ENCODE measurements around the gene FAM89A. TPM values are rescaled to one million over a fixed set of nuclear protein-coding genes. Genes with fewer than 3 reads are reported as not detected.
"Not testable (repeated sequence)": the region's sequence is repeated elsewhere in the genome, so short reads cannot be mapped to it uniquely, and the experiment has no call there.

The FAM89A gene
- total RNA-seq, 5 donors from 2014 or later (not counting 1 experiment from before 2014, with no cell fraction given) = 3.0 to 9.5 (median 7.6) TPM

DNA sequence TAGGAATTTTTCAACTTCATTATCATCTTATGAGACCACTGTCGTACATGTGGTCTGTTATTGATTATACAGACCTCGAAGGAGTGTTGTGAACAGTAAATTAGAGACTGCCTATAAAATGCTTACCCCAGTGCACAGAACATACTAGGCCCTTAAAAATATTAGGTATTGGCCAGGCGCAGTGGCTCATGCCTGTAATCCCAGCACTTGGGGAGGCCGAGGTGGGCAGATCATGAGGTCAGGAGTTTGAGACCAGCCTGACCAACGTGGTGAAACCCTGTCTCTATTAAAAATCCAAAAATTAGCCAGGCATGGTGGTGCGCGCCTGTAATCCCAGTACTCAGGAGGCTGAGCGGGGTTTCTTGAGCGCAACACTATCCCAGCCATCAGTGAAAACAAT is 10.9 kb upstream of the FAM89A start:
- Mint-ChIP-seq H3K4me1 (peaks cover 12 to 15% (median 15%) of the 10 kb centered on the region in 3 donors), H3K27me3 (peaks cover 20% of the 10 kb centered on the region in 2 donors)
- H3K4me3 ChIP-seq (ENCODE audit: control insufficient read depth in 1 of 2, extremely low read depth in 1 of 2, low read length in 1 of 2); H3K4me1 ChIP-seq (ENCODE audit: control insufficient read depth in 1 of 2, extremely low read depth in 1 of 2, insufficient read depth in 2 of 2, low read length in 2 of 2); CTCF ChIA-PET; ATAC-seq (replicated peaks in 1 of 4); H3K36me3 ChIP-seq (ENCODE audit: control insufficient read depth in 2 of 2, extremely low read depth in 1 of 2, insufficient read depth in 1 of 2, low read length in 1 of 2); H3K4me3 Mint-ChIP-seq; H3K27ac Mint-ChIP-seq; DNase-seq; H3K36me3 Mint-ChIP-seq; H3K9me3 Mint-ChIP-seq; H3K27ac ChIP-seq (ENCODE audit: low read length); POLR2A ChIA-PET; H3K27me3 ChIP-seq (replicated peaks in 1 of 2; ENCODE audit: control insufficient read depth in 2 of 2, extremely low read depth in 1 of 2, insufficient read depth in 2 of 2, low read length in 1 of 2); H3K9me3 ChIP-seq: not testable (repeated sequence)
- no CpG with 5 or more reads among the region's 9 CpGs for WGBS (ENCODE audit: insufficient coverage)

DNA sequence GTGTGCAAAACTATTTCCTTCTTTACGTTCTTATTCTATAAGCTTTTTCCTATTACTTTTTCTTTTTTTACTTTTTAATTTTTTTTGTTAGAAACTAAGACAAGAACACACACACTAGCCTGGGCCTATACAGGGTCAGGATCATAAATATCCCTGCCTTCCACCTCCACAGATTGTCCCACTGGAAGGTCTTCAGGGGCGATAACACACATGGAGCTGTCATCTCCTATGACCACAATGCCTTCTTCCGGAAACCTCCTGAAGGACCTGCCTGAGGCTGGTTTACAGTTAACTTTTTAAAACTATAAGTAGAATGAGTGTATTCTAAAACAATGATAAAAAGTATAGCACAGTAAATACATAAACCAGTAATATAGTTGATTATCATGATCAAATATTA is 10.3 kb upstream of the FAM89A start:
- ATAC-seq (replicated peaks in 1 of 4) (no peak), DNase-seq (no peak)
- Mint-ChIP-seq H3K36me3 (no peaks in the 10 kb centered on the region), H3K4me3 (no peak overlapping the region), H3K9me3 (no peaks in the 10 kb centered on the region), H3K27me3 (peaks cover 19 to 21% of the 10 kb centered on the region in 2 donors), H3K27ac (no peak overlapping the region), H3K4me1 (peaks cover 14 to 16% (median 15%) of the 10 kb centered on the region in 3 donors)
- POLR2A ChIA-PET = no interaction called here
- no peaks in the 10 kb centered on the region for H3K4me1 ChIP-seq (ENCODE audit: control insufficient read depth in 1 of 2, extremely low read depth in 1 of 2, insufficient read depth in 2 of 2, low read length in 2 of 2)
- CTCF ChIA-PET = interaction anchor here in 1 of 2 donors (0.6 kb wide), 1 partner anchor 8 kb away, joined by 3 read pairs; no protein-coding TSS in a partner anchor
- no peak overlapping the region for H3K27ac ChIP-seq (ENCODE audit: low read length)
- H3K9me3 ChIP-seq = no peaks in the 10 kb centered on the region
- WGBS (ENCODE audit: insufficient coverage) = no CpG with 5 or more reads among the region's 3 CpGs
- no peaks in the 10 kb centered on the region for H3K27me3 ChIP-seq (replicated peaks in 1 of 2; ENCODE audit: control insufficient read depth in 2 of 2, extremely low read depth in 1 of 2, insufficient read depth in 2 of 2, low read length in 1 of 2)
- H3K4me3 ChIP-seq (ENCODE audit: control insufficient read depth in 1 of 2, extremely low read depth in 1 of 2, low read length in 1 of 2) = no peak overlapping the region
- H3K36me3 ChIP-seq (ENCODE audit: control insufficient read depth in 2 of 2, extremely low read depth in 1 of 2, insufficient read depth in 1 of 2, low read length in 1 of 2) = no peaks in the 10 kb centered on the region

DNA sequence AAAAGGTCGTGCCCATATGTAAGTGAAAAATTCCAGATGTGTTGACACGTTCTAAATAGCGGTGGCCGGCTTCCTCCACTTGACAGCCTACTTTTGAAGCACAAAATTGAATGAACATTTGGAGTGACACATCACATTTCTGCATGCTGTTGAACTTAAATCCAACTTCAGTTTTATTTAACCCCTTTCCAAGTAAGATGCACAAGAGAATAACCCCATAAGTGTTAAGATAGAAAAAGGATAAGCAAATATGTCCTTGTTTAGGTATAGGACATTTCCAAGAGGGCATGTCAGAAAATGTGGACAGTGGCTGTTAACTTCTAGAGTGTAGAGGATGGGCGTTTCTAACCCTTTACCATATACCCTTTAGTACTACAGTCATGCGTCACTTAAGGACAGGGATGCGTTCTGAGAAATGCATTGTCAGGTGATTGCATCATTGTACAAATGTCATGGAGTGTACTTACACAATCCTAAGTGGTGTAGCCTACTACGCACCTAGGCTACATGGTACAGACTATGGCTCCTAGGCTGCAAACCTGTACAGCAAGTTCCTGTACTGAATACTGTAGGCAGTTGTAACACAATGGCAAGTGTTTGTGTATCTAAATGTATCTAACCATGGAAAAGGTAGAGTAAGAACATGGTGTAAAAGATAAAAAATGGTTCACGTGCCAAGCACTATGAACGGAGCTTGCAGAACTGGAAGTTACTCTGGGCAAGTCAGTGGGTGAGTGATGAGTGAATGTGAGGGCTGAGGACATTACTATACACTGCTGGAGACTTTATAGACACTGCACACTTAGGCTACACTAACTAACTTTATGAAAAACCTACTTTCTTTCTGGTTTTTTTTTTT is 9.3 kb upstream of the FAM89A start:
- no peaks in the 10 kb centered on the region for H3K36me3 Mint-ChIP-seq
- ATAC-seq (replicated peaks in 1 of 4) = no peak
- Histone ChIP-seq H3K4me3 (ENCODE audit: control insufficient read depth in 1 of 2, extremely low read depth in 1 of 2, low read length in 1 of 2) (no peak overlapping the region), H3K27me3 (replicated peaks in 1 of 2; ENCODE audit: control insufficient read depth in 2 of 2, extremely low read depth in 1 of 2, insufficient read depth in 2 of 2, low read length in 1 of 2) (no peaks in the 10 kb centered on the region), H3K4me1 (ENCODE audit: control insufficient read depth in 1 of 2, extremely low read depth in 1 of 2, insufficient read depth in 2 of 2, low read length in 2 of 2) (no peaks in the 10 kb centered on the region), H3K27ac (ENCODE audit: low read length) (no peak overlapping the region), H3K36me3 (ENCODE audit: control insufficient read depth in 2 of 2, extremely low read depth in 1 of 2, insufficient read depth in 1 of 2, low read length in 1 of 2) (no peaks in the 10 kb centered on the region), H3K9me3 (peaks cover 5% of the 10 kb centered on the region)
- H3K27me3 Mint-ChIP-seq = peaks cover 19 to 21% of the 10 kb centered on the region in 2 donors
- peaks cover 15 to 19% (median 17%) of the 10 kb centered on the region in 3 donors for H3K4me1 Mint-ChIP-seq
- ChIA-PET POLR2A (no interaction called here), CTCF (interaction anchor here in 1 of 2 donors (0.6 kb wide), 1 partner anchor 7 kb away, joined by 3 read pairs; no protein-coding TSS in a partner anchor)
- H3K9me3 Mint-ChIP-seq = peaks cover 0 to 8% (median 4%) of the 10 kb centered on the region in 3 donors
- no peak overlapping the region for H3K27ac Mint-ChIP-seq
- H3K4me3 Mint-ChIP-seq = no peak overlapping the region
- WGBS (ENCODE audit: insufficient coverage) = 72% methylated on average over 4 of the region's 10 CpGs
- DNase-seq = no peak

DNA sequence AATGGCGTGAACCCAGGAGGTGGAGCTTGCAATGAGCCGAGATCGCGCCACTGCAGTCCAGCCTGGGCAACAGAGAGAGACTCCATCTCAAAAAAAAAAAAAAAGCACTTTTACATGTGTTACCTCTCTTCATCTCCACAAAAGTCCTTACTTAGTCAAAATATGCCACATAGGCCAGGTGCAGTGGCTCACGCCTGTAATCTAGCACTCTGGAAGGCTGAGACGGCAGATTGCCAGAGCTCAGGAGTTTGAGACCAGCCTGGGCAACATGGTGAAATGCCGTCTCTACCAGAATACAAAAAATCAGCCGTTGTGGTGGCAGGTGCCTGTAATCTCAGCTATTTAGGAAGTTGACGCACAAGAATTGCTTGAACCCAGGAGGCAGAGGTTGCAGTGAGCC is 8.4 kb upstream of the FAM89A start:
- POLR2A ChIA-PET; ATAC-seq (replicated peaks in 1 of 4); H3K4me1 ChIP-seq (ENCODE audit: control insufficient read depth in 1 of 2, extremely low read depth in 1 of 2, insufficient read depth in 2 of 2, low read length in 2 of 2); H3K36me3 Mint-ChIP-seq; H3K9me3 ChIP-seq; DNase-seq; H3K4me3 Mint-ChIP-seq; H3K4me3 ChIP-seq (ENCODE audit: control insufficient read depth in 1 of 2, extremely low read depth in 1 of 2, low read length in 1 of 2); H3K27ac ChIP-seq (ENCODE audit: low read length); CTCF ChIA-PET; H3K27me3 ChIP-seq (replicated peaks in 1 of 2; ENCODE audit: control insufficient read depth in 2 of 2, extremely low read depth in 1 of 2, insufficient read depth in 2 of 2, low read length in 1 of 2); H3K27ac Mint-ChIP-seq; H3K36me3 ChIP-seq (ENCODE audit: control insufficient read depth in 2 of 2, extremely low read depth in 1 of 2, insufficient read depth in 1 of 2, low read length in 1 of 2): not testable (repeated sequence)
- peaks cover 19 to 21% of the 10 kb centered on the region in 2 donors for H3K27me3 Mint-ChIP-seq
- peaks cover 0 to 11% (median 4%) of the 10 kb centered on the region in 3 donors for H3K9me3 Mint-ChIP-seq
- WGBS (ENCODE audit: insufficient coverage) = 97% methylated on average over 5 of the region's 9 CpGs
- H3K4me1 Mint-ChIP-seq = peaks cover 9 to 11% (median 10%) of the 10 kb centered on the region in 3 donors

GRCh38 chr1:231047529-231047928 is 7.5 kb upstream of the FAM89A start:
- DNase-seq; H3K27me3 ChIP-seq (replicated peaks in 1 of 2; ENCODE audit: control insufficient read depth in 2 of 2, extremely low read depth in 1 of 2, insufficient read depth in 2 of 2, low read length in 1 of 2); H3K4me1 ChIP-seq (ENCODE audit: control insufficient read depth in 1 of 2, extremely low read depth in 1 of 2, insufficient read depth in 2 of 2, low read length in 2 of 2); H3K27ac Mint-ChIP-seq; POLR2A ChIA-PET; H3K27ac ChIP-seq (ENCODE audit: low read length); ATAC-seq (replicated peaks in 1 of 4); H3K36me3 Mint-ChIP-seq; CTCF ChIA-PET; H3K4me3 ChIP-seq (ENCODE audit: control insufficient read depth in 1 of 2, extremely low read depth in 1 of 2, low read length in 1 of 2); H3K36me3 ChIP-seq (ENCODE audit: control insufficient read depth in 2 of 2, extremely low read depth in 1 of 2, insufficient read depth in 1 of 2, low read length in 1 of 2); H3K4me3 Mint-ChIP-seq; H3K9me3 ChIP-seq; H3K4me1 Mint-ChIP-seq: not testable (repeated sequence)
- peaks cover 17 to 19% of the 10 kb centered on the region in 2 donors for H3K27me3 Mint-ChIP-seq
- H3K9me3 Mint-ChIP-seq = peaks cover 0 to 12% (median 4%) of the 10 kb centered on the region in 3 donors

DNA sequence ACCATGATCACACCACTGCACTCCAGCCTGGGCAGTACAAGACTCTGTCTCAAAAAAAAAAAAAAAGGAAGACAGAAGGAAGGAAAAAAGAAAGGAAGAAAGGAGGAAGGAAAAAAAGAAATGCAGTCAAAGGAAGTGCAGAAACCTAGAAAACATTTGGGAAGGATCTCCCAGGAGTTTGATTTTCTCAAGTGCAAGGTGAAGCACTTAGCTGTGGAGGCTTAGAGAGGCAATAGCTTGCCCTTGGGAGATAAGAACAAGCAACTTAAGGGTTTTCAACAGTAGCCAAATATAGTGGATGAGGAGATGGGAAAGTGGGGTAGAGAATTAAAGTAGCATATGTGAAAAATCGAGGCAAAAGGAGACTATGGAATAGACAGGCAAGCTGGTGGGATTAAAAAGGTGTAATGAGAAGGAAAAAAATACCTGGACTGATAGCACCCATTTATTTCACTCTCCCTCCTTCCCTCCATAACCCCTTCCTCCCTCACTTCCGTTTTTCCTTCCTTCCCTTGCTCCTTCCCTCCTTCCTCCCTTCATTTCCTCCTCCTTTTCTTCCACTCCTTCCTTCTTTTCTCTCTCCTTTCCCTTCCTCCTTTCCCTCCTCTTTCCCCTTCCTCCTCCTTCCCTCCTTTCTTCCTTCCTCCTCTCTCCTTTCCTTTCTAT is 6.8 kb upstream of the FAM89A start:
- CTCF ChIA-PET = no interaction called here
- Mint-ChIP-seq H3K36me3 (no peaks in the 10 kb centered on the region), H3K27ac (no peak overlapping the region), H3K4me3 (no peak overlapping the region), H3K9me3 (peaks cover 0 to 12% (median 4%) of the 10 kb centered on the region in 3 donors), H3K27me3 (peaks cover 16 to 19% of the 10 kb centered on the region in 2 donors), H3K4me1 (peaks cover 0 to 5% (median 5%) of the 10 kb centered on the region in 3 donors)
- Histone ChIP-seq H3K4me1 (ENCODE audit: control insufficient read depth in 1 of 2, extremely low read depth in 1 of 2, insufficient read depth in 2 of 2, low read length in 2 of 2) (no peaks in the 10 kb centered on the region), H3K36me3 (ENCODE audit: control insufficient read depth in 2 of 2, extremely low read depth in 1 of 2, insufficient read depth in 1 of 2, low read length in 1 of 2) (no peaks in the 10 kb centered on the region), H3K4me3 (ENCODE audit: control insufficient read depth in 1 of 2, extremely low read depth in 1 of 2, low read length in 1 of 2) (no peak overlapping the region), H3K27ac (ENCODE audit: low read length) (no peak overlapping the region), H3K27me3 (replicated peaks in 1 of 2; ENCODE audit: control insufficient read depth in 2 of 2, extremely low read depth in 1 of 2, insufficient read depth in 2 of 2, low read length in 1 of 2) (no peaks in the 10 kb centered on the region), H3K9me3 (peaks cover 5% of the 10 kb centered on the region)
- WGBS (ENCODE audit: insufficient coverage) = 29% methylated on average over 1 of the region's 2 CpGs
- DNase-seq (no peak), ATAC-seq (replicated peaks in 1 of 4) (no peak)
- POLR2A ChIA-PET = no interaction called here
